ENCODE measurements around the gene ACSM4.

ACSM4 gene

DNA sequence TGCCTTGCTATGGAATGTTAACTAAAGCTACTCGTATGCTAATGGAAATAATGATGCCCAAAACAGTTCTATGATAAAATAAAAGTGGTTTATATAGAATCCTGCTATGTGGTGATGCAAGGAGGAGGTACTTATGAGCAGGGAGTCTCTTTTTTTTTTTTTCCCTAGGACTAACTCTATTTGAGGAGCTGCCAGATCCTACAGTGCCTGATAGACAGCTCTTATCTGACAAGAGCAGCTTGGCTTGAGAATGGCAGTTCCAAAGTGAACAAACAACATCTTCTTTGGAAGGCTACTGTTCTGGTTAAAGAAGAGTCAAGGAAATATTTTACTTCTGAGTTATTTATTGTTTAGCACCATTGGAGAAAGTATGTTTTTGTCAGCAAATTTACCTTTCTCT lies 10.2 kb upstream of the ACSM4 start:
- Histone ChIP-seq H2AFZ (ENCODE audit: low read depth, low read length, severe bottlenecking) (no peak overlapping the region), H3F3A (ENCODE audit: insufficient read depth) (no peaks in the 10 kb centered on the region), H3K4me2 (ENCODE audit: low read depth, low read length, poor library complexity, severe bottlenecking) (no peak overlapping the region), H3K9me3 (ENCODE audit: insufficient read depth, low read length) (no peaks in the 10 kb centered on the region), H3K27ac (ENCODE audit: low read depth, low read length) (no peak overlapping the region), H3K4me3 (ENCODE audit: insufficient read depth, low read length, poor library complexity, severe bottlenecking) (no peak overlapping the region), H3K36me3 (ENCODE audit: low read length) (0 out of 2 replicates have a peak, but pooled peaks cover 3% of the 10 kb centered on the region), H3K79me2 (ENCODE audit: insufficient read depth, low read length) (no peaks in the 10 kb centered on the region), H4K20me1 (ENCODE audit: low read depth, low read length) (no peaks in the 10 kb centered on the region), H3K27me3 (ENCODE audit: low read length) (no peaks in the 10 kb centered on the region), H3K9me2 (replicated peaks; ENCODE audit: insufficient read depth, low read length) (no peaks in the 10 kb centered on the region), H3K9ac (ENCODE audit: low read length) (no peak overlapping the region)
- TF ChIP-seq, protein P1, sequence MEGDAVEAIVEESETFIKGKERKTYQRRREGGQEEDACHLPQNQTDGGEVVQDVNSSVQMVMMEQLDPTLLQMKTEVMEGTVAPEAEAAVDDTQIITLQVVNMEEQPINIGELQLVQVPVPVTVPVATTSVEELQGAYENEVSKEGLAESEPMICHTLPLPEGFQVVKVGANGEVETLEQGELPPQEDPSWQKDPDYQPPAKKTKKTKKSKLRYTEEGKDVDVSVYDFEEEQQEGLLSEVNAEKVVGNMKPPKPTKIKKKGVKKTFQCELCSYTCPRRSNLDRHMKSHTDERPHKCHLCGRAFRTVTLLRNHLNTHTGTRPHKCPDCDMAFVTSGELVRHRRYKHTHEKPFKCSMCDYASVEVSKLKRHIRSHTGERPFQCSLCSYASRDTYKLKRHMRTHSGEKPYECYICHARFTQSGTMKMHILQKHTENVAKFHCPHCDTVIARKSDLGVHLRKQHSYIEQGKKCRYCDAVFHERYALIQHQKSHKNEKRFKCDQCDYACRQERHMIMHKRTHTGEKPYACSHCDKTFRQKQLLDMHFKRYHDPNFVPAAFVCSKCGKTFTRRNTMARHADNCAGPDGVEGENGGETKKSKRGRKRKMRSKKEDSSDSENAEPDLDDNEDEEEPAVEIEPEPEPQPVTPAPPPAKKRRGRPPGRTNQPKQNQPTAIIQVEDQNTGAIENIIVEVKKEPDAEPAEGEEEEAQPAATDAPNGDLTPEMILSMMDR (IDR thresholded peaks at IDR 0.05; ENCODE audit: insufficient read depth, low read length, poor library complexity, severe bottlenecking): no peak
- no peak for TF ChIP-seq EZH2phosphoT487 (conservative IDR thresholded peaks at IDR 0.05; ENCODE audit: low read length)

DNA sequence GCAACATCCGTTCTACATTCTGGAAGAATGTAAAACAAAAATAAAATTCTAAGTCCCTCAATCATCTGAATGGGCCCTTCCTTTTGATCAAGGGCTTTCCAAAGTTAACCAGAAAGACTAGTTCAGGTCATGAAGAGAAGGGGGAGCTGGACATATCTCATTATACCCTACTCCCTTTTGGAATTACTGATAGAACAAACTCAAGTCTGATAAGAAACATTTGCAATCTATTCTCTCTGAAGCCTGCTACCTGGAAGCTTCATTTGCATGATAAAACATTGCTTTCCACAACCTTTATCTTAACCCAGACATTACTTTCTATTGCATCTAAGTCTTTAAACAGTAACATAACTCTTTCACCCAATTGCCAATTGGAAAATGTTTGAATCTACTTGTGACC lies 8.3 kb upstream of the ACSM4 start:
- Histone ChIP-seq H3K27ac (ENCODE audit: low read depth, low read length) (no peak overlapping the region), H3K9ac (ENCODE audit: low read length) (no peak overlapping the region), H3K79me2 (ENCODE audit: insufficient read depth, low read length) (no peaks in the 10 kb centered on the region), H2AFZ (ENCODE audit: low read depth, low read length, severe bottlenecking) (no peak overlapping the region), H3K9me2 (replicated peaks; ENCODE audit: insufficient read depth, low read length) (no peaks in the 10 kb centered on the region), H3K9me3 (ENCODE audit: insufficient read depth, low read length) (no peaks in the 10 kb centered on the region), H3K4me2 (ENCODE audit: low read depth, low read length, poor library complexity, severe bottlenecking) (no peak overlapping the region), H3K27me3 (ENCODE audit: low read length) (no peaks in the 10 kb centered on the region), H3K36me3 (ENCODE audit: low read length) (no peaks in the 10 kb centered on the region), H3F3A (ENCODE audit: insufficient read depth) (no peaks in the 10 kb centered on the region), H3K4me3 (ENCODE audit: insufficient read depth, low read length, poor library complexity, severe bottlenecking) (no peak overlapping the region), H4K20me1 (ENCODE audit: low read depth, low read length) (no peaks in the 10 kb centered on the region)
- TF ChIP-seq EZH2phosphoT487 (conservative IDR thresholded peaks at IDR 0.05; ENCODE audit: low read length): no peak
- TF ChIP-seq, protein P1 (IDR thresholded peaks at IDR 0.05; ENCODE audit: insufficient read depth, low read length, poor library complexity, severe bottlenecking): no peak

DNA sequence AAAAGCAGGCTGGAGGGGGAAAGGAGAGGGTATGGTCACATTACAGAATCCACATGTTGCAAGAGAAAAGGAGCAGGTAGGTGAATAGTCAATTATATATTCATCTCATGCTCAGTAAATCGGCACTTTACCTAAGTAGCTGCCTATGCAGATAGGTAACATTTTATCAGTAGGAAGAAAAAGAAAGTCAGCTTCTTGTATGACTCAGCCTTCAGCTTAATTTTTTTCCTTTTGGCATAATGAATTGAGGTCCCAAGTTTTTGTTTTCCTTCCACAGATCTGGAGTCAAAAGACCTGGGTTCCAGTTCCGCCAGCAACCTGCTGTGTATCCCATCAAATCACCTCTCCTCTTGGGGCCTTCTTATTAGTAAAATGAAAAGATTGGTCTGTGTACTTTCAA lies 6.0 kb upstream of the ACSM4 start:
- Histone ChIP-seq H2AFZ (ENCODE audit: low read depth, low read length, severe bottlenecking) (no peak overlapping the region), H3K27ac (ENCODE audit: low read depth, low read length) (no peak overlapping the region), H3K79me2 (ENCODE audit: insufficient read depth, low read length) (no peaks in the 10 kb centered on the region)

More for the DNA sequence above, 6.0 kb upstream of the ACSM4 start:
- TF ChIP-seq, protein P1 (IDR thresholded peaks at IDR 0.05; ENCODE audit: insufficient read depth, low read length, poor library complexity, severe bottlenecking): no peak
- no peak for TF ChIP-seq EZH2phosphoT487 (conservative IDR thresholded peaks at IDR 0.05; ENCODE audit: low read length)
- no peaks in the 10 kb centered on the region for H3F3A ChIP-seq (ENCODE audit: insufficient read depth)
- H3K27me3 ChIP-seq (ENCODE audit: low read length): no peaks in the 10 kb centered on the region
- H4K20me1 ChIP-seq (ENCODE audit: low read depth, low read length): no peaks in the 10 kb centered on the region
- no peak overlapping the region for H3K4me2 ChIP-seq (ENCODE audit: low read depth, low read length, poor library complexity, severe bottlenecking)
- H3K9me2 ChIP-seq (replicated peaks; ENCODE audit: insufficient read depth, low read length): no peaks in the 10 kb centered on the region
- no peaks in the 10 kb centered on the region for H3K9me3 ChIP-seq (ENCODE audit: insufficient read depth, low read length)
- H3K4me3 ChIP-seq (ENCODE audit: insufficient read depth, low read length, poor library complexity, severe bottlenecking): no peak overlapping the region
- no peak overlapping the region for H3K9ac ChIP-seq (ENCODE audit: low read length)
- H3K36me3 ChIP-seq (ENCODE audit: low read length): no peaks in the 10 kb centered on the region

Measured in SU-DHL-6 (cell line).